Endothelial cell of umbilical vein (primary cell): ENCODE results near the gene SFMBT1. TPM values are rescaled to one million over a fixed set of nuclear protein-coding genes. Genes with fewer than 3 reads are reported as not detected.

ENCODE experiments used
- BruUV-seq: library from RNA; stranded (reverse); fragments of 400-500 nt; replicated peaks from 2 replicates; lab custom pipeline; 2021; lab: Mats Ljungman, UMichigan
- CTCF ChIA-PET: fragments of 300-600, 350-600 bp; sonication (Branson Sonifier 250); formaldehyde crosslinking; loops from one replicate; lab custom pipeline; 2021; ENCODE audit warnings: antibody characterized with exemption, inconsistent platforms; lab: Charles Lee
- POLR2A ChIA-PET: fragments of 300-600, 350-600 bp; sonication (Branson Sonifier 250); formaldehyde crosslinking; loops from one replicate; lab custom pipeline; 2021; ENCODE audit warnings: antibody characterized with exemption, inconsistent platforms; lab: Charles Lee
- DNase-seq: peaks from one replicate; pipeline ENCODE4 v3.0.0-alpha.2; 2011; ENCODE audit warnings: low read depth, low spot score
- FAIRE-seq: peaks from 2 replicates; lab custom pipeline; 2011; peaks lifted over from hg19 to GRCh38; lab: Jason Lieb, UNC
- H2AFZ ChIP-seq: 2 replicates; pipeline ENCODE4 v1.6.0; 2012; ENCODE audit warnings: low read depth, low read length, control low read depth, inconsistent platforms
- H3K27ac ChIP-seq: 2 replicates; pipeline ENCODE4 v1.5.1; 2011; ENCODE audit warnings: low read depth, mild to moderate bottlenecking, control low read depth, low read length, moderate library complexity; ENCODE audit not compliant: insufficient read depth
- H3K27me3 ChIP-seq, 2 experiments: 2 replicates each; pipeline versions ENCODE4 v1.6.0 to v1.6.1; 2011; ENCODE audit warnings: low read length in 2 of 2, mixed read lengths in 1 of 2; ENCODE audit not compliant: control insufficient read depth in 2 of 2, insufficient read depth in 2 of 2
- H3K36me3 ChIP-seq, 2 experiments: 2 replicates in 1 of 2; 3 replicates in 1 of 2; pipeline ENCODE4 v1.5.1; 2011; ENCODE audit warnings: low read length in 2 of 2, mild to moderate bottlenecking in 1 of 2, moderate library complexity in 1 of 2; ENCODE audit not compliant: control insufficient read depth in 2 of 2, insufficient read depth in 2 of 2; ENCODE audit errors: extremely low read depth in 1 of 2
- H3K4me1 ChIP-seq: 3 replicates; pipeline ENCODE4 v1.5.1; 2011; ENCODE audit warnings: mild to moderate bottlenecking, low read length; ENCODE audit not compliant: control insufficient read depth, insufficient read depth; ENCODE audit errors: extremely low read depth
- H3K4me2 ChIP-seq: 2 replicates; pipeline ENCODE4 v1.6.1; 2011; ENCODE audit warnings: low read length, control low read depth, mixed read lengths; ENCODE audit not compliant: insufficient read depth
- H3K4me3 ChIP-seq, 3 experiments: fragments of 200-600 bp in 1 of 3; sonication (generic), shearing (Covaris generic) in 1 of 3; replicated peaks in 1 of 3; 2 replicates each; pipeline ENCODE4 v1.5.1; 2011 to 2016; ENCODE audit warnings: control low read depth in 3 of 3, low read length in 3 of 3, mild to moderate bottlenecking in 2 of 3, inconsistent platforms in 1 of 3, low read depth in 1 of 3, moderate library complexity in 1 of 3; ENCODE audit not compliant: insufficient read depth in 1 of 3
- H3K79me2 ChIP-seq: 2 replicates; pipeline ENCODE4 v1.6.0; 2012; ENCODE audit warnings: low read length, inconsistent platforms; ENCODE audit not compliant: control insufficient read depth, insufficient read depth
- H3K9ac ChIP-seq: replicated peaks from 2 replicates; pipeline ENCODE3; 2011; ENCODE audit warnings: low read length, control low read depth; ENCODE audit not compliant: insufficient read depth; ENCODE audit errors: extremely low read depth
- H3K9me1 ChIP-seq: replicated peaks from 3 replicates; pipeline ENCODE4 v1.6.0; 2011; ENCODE audit warnings: mild to moderate bottlenecking, low read length; ENCODE audit not compliant: control insufficient read depth, insufficient read depth; ENCODE audit errors: extremely low read depth
- H3K9me3 ChIP-seq: replicated peaks from 2 replicates; pipeline ENCODE4 v1.5.1; 2012; ENCODE audit warnings: low read length, inconsistent platforms; ENCODE audit not compliant: control insufficient read depth, insufficient read depth
- H4K20me1 ChIP-seq: replicated peaks from 2 replicates; pipeline ENCODE3; 2011; ENCODE audit warnings: mild to moderate bottlenecking, low read length; ENCODE audit not compliant: control insufficient read depth, insufficient read depth; ENCODE audit errors: extremely low read depth
- EZH2 ChIP-seq: IDR thresholded peaks from 2 replicates; pipeline ENCODE4 v1.6.1; 2012; ENCODE audit warnings: borderline replicate concordance, low read depth, mild to moderate bottlenecking, moderate library complexity, low read length, inconsistent platforms; ENCODE audit not compliant: severe bottlenecking
- FOS ChIP-seq: IDR thresholded peaks from 2 replicates; pipeline ENCODE4 v1.6.1; 2011; ENCODE audit warnings: mild to moderate bottlenecking, low read length, moderate library complexity, borderline replicate concordance; ENCODE audit not compliant: insufficient read depth
- GATA2 ChIP-seq: IDR thresholded peaks from 2 replicates; pipeline ENCODE4 v1.7.0; 2011; ENCODE audit warnings: low read depth, mild to moderate bottlenecking, moderate library complexity, mixed read lengths, low read length; ENCODE audit not compliant: insufficient read length, insufficient read depth
- JUN ChIP-seq: IDR thresholded peaks from 2 replicates; pipeline ENCODE4 v1.6.1; 2011; ENCODE audit warnings: borderline replicate concordance, low read depth; ENCODE audit not compliant: insufficient read length, insufficient read depth
- MYC ChIP-seq: IDR thresholded peaks from one replicate; pipeline ENCODE4 v1.6.1; 2011; ENCODE audit warnings: mild to moderate bottlenecking, low read depth, low read length
- POLR2A ChIP-seq: IDR thresholded peaks from 2 replicates; pipeline ENCODE4 v1.6.1; 2012; ENCODE audit warnings: low read depth, mild to moderate bottlenecking, control low read depth, low read length
- POLR2AphosphoS5 ChIP-seq: IDR thresholded peaks from 2 replicates; pipeline ENCODE4 v1.6.1; 2012; ENCODE audit warnings: low read depth, mild to moderate bottlenecking, control low read depth, low read length, moderate library complexity; ENCODE audit not compliant: insufficient read depth
- dilution Hi-C: fragments of 300-500 bp; cut with MboI; formaldehyde crosslinking; loops from one replicate; pipeline ENCODE4 v1.15.0; 2019; ENCODE audit warnings: low sequenced_read_pairs; ENCODE audit not compliant: extremely low pct_ligation_motif_present
- intact Hi-C: fragments of 100-400 bp; cut with micrococcal nuclease; formaldehyde crosslinking; loops from one replicate; pipeline ENCODE4 v1.10.0; 2022
- polyA plus RNA-seq, 4 experiments: library from polyadenylated mRNA; depleted of rRNA in 3 of 4; stranded (reverse) in 3 of 4; unstranded in 1 of 4; fragments of >200 nt; gene quantifications; 2 replicates each; pipeline versions ENCODE4 v1.2.1 to v1.2.3, GENCODE V29; 2011 to 2012; ENCODE audit warnings: missing spikeins in 1 of 4
- total RNA-seq: library from RNA; stranded (reverse); gene quantifications from 2 replicates; pipeline ENCODE4 v1.2.3, GENCODE V29; 2021
- TF ChIP-seq, protein P1 (sequence below), 2 donors: IDR thresholded peaks; 1 replicate in 1 of 2; 2 replicates in 1 of 2; pipeline ENCODE4 v1.5.1; 2011; ENCODE audit warnings: low read length in 2 of 2, mild to moderate bottlenecking in 2 of 2, moderate library complexity in 2 of 2, control low read depth in 1 of 2, inconsistent platforms in 1 of 2, low read depth in 1 of 2; ENCODE audit not compliant: insufficient read depth in 1 of 2; ENCODE audit errors: extremely low read depth in 1 of 2
- TF ChIP-seq, protein P2 (sequence below): IDR thresholded peaks from 2 replicates; pipeline ENCODE4 v1.6.1; 2011; ENCODE audit not compliant: insufficient read depth, insufficient read length

Gene SFMBT1
- total and polyA plus RNA-seq, 2 donors (not counting 3 experiments of a cell fraction or from before 2014, with no cell fraction given), result 1.8 to 6.0 TPM

DNA sequence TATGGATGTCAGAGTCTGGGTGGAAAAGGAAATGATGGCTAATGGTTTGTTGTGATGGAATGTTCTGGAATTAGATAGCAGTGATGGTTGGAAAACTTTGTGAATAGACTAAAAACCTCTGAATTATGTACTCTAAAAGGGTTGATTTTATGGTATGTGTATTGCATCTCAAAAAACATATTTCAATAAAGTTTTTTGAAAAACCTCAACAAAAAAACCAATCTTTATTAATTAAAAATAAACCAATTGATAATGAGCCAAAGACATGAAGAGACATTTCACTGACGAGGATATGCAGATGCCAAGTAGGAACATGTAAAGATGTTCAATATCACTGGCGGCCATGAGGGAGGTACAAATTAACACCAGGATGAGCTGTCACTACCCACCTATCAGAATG is 78.5 kb downstream of the SFMBT1 start:
- no peaks in the 10 kb centered on the region for H3K4me1 ChIP-seq
- DNase-seq, result no peak
- no peaks in the 10 kb centered on the region for H3K9me3 ChIP-seq
- no peak overlapping the region for H3K4me2 ChIP-seq
- CTCF ChIA-PET, result interaction anchor here (1.0 to 1.3 kb wide), 2 partner anchors 10 to 25 kb away, joined by 3 read pairs; no protein-coding TSS in a partner anchor
- H4K20me1 ChIP-seq, result no peaks in the 10 kb centered on the region
- no peaks in the 10 kb centered on the region for H3K79me2 ChIP-seq
- H3K36me3 ChIP-seq, result no peaks in the 10 kb centered on the region
- H3K9me1 ChIP-seq, result peaks cover 3% of the 10 kb centered on the region
- H3K27me3 ChIP-seq, result no peaks in the 10 kb centered on the region
- intact Hi-C loops, result no loop called here
- no peak overlapping the region for H2AFZ ChIP-seq
- TF ChIP-seq JUN (no peak), EZH2 (no peak), MYC (no peak), GATA2 (no peak), POLR2A (no peak), POLR2AphosphoS5 (no peak), FOS (no peak)
- TF ChIP-seq, protein P1, sequence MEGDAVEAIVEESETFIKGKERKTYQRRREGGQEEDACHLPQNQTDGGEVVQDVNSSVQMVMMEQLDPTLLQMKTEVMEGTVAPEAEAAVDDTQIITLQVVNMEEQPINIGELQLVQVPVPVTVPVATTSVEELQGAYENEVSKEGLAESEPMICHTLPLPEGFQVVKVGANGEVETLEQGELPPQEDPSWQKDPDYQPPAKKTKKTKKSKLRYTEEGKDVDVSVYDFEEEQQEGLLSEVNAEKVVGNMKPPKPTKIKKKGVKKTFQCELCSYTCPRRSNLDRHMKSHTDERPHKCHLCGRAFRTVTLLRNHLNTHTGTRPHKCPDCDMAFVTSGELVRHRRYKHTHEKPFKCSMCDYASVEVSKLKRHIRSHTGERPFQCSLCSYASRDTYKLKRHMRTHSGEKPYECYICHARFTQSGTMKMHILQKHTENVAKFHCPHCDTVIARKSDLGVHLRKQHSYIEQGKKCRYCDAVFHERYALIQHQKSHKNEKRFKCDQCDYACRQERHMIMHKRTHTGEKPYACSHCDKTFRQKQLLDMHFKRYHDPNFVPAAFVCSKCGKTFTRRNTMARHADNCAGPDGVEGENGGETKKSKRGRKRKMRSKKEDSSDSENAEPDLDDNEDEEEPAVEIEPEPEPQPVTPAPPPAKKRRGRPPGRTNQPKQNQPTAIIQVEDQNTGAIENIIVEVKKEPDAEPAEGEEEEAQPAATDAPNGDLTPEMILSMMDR (IDR thresholded peaks at IDR 0.05; ENCODE audit: extremely low read depth in 1 of 2, insufficient read depth in 1 of 2, low read depth in 1 of 2, low read length in 2 of 2), result no peak
- TF ChIP-seq, protein P2, sequence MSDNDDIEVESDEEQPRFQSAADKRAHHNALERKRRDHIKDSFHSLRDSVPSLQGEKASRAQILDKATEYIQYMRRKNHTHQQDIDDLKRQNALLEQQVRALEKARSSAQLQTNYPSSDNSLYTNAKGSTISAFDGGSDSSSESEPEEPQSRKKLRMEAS, result no peak
- BruUV-seq, result no TSS peak
- H3K4me3 ChIP-seq, result no peak overlapping the region
- POLR2A ChIA-PET, result no interaction called here
- H3K9ac ChIP-seq, result no peak overlapping the region
- dilution Hi-C loops, result no loop called here
- no peak for FAIRE-seq
- no peak overlapping the region for H3K27ac ChIP-seq
